Neural cell (in vitro differentiated cells): Measurements from ENCODE around the gene ATP6V1F. TPM values are rescaled to one million over a fixed set of nuclear protein-coding genes. Genes with fewer than 3 reads are reported as not detected.

Source experiments
- H2AFZ ChIP-seq: fragments of 200-600, 300-800 bp; sonication (generic), shearing (Covaris generic); 2 replicates; pipeline ENCODE4 v1.6.0; 2014; ENCODE audit warnings: low read depth, mild to moderate bottlenecking, antibody characterized with exemption, low read length, moderate library complexity
- H3F3A ChIP-seq: fragments of 200-600 bp; shearing (Covaris generic); 2 replicates; pipeline ENCODE4 v1.6.1; 2016; ENCODE audit warnings: mild to moderate bottlenecking, moderate library complexity, mixed read lengths, antibody characterized with exemption, low read length; ENCODE audit not compliant: insufficient read depth, poor library complexity, severe bottlenecking
- H3K27ac ChIP-seq: fragments of 200-600, 300-800 bp; sonication (generic), shearing (Covaris generic); 2 replicates; pipeline ENCODE4 v1.5.1; 2014; ENCODE audit warnings: mild to moderate bottlenecking, low read length, moderate library complexity
- H3K27me3 ChIP-seq: fragments of 300-800, 200-600 bp; sonication (generic), shearing (Covaris generic); 2 replicates; pipeline ENCODE4 v1.6.0; 2014; ENCODE audit warnings: mild to moderate bottlenecking, low read depth, low read length, moderate library complexity; ENCODE audit not compliant: insufficient read depth
- H3K36me3 ChIP-seq: fragments of 300-800, 200-600 bp; sonication (generic), shearing (Covaris generic); 2 replicates; pipeline ENCODE4 v1.5.1; 2014; ENCODE audit warnings: mild to moderate bottlenecking, antibody characterized with exemption, low read length, moderate library complexity; ENCODE audit not compliant: insufficient read depth
- H3K4me2 ChIP-seq: fragments of 300-800, 200-600 bp; sonication (generic), shearing (Covaris generic); 2 replicates; pipeline ENCODE4 v1.6.0; 2014; ENCODE audit warnings: mild to moderate bottlenecking, low read length
- H3K4me3 ChIP-seq: fragments of 300-800, 200-600 bp; sonication (generic), shearing (Covaris generic); 2 replicates; pipeline ENCODE4 v1.5.1; 2014; ENCODE audit warnings: mild to moderate bottlenecking, low read length, moderate library complexity
- H3K79me2 ChIP-seq: fragments of 200-600 bp; shearing (Covaris generic); replicated peaks from 2 replicates; pipeline ENCODE4 v1.6.0; 2014; ENCODE audit warnings: mild to moderate bottlenecking, low read length, moderate library complexity; ENCODE audit not compliant: insufficient read depth
- H3K9ac ChIP-seq: fragments of 300-800, 200-600 bp; sonication (generic), shearing (Covaris generic); 2 replicates; pipeline ENCODE4 v1.6.1; 2016; ENCODE audit warnings: mild to moderate bottlenecking, low read length, mixed read lengths
- H3K9me2 ChIP-seq: fragments of 200-600 bp; shearing (Covaris generic); 2 replicates; pipeline ENCODE4 v1.6.1; 2016; ENCODE audit warnings: mild to moderate bottlenecking, low read length, mixed read lengths; ENCODE audit not compliant: insufficient read depth
- H3K9me3 ChIP-seq: fragments of 200-600, 300-800 bp; sonication (generic), shearing (Covaris generic); 2 replicates; pipeline ENCODE4 v1.6.1; 2016; ENCODE audit warnings: mild to moderate bottlenecking, mixed run types, low read length, moderate library complexity, mixed read lengths
- H4K20me1 ChIP-seq: fragments of 200-600 bp; shearing (Covaris generic); 2 replicates; pipeline ENCODE4 v1.6.1; 2016; ENCODE audit warnings: mild to moderate bottlenecking, mixed run types; ENCODE audit not compliant: insufficient read depth
- CTCF ChIP-seq: fragments of 450-650 bp; IDR thresholded peaks from 2 replicates; pipeline ENCODE4 v1.5.1; 2014; ENCODE audit warnings: antibody characterized with exemption, mild to moderate bottlenecking, moderate library complexity; ENCODE audit not compliant: poor library complexity, severe bottlenecking
- EP300 ChIP-seq: fragments of 450-650 bp; conservative IDR thresholded peaks from 2 replicates; pipeline ENCODE4 v1.6.1; 2014; ENCODE audit warnings: antibody characterized with exemption, mild to moderate bottlenecking, moderate library complexity; ENCODE audit not compliant: poor library complexity, severe bottlenecking
- EZH2 ChIP-seq: fragments of 200-600, 300-800 bp; shearing (Covaris generic), sonication (generic); IDR thresholded peaks from 2 replicates; pipeline ENCODE4 v1.6.1; 2014; ENCODE audit warnings: antibody characterized with exemption, low read length, borderline replicate concordance, mild to moderate bottlenecking; ENCODE audit not compliant: insufficient read depth, poor library complexity, severe bottlenecking
- MXI1 ChIP-seq: fragments of 450-650 bp; conservative IDR thresholded peaks from 2 replicates; pipeline ENCODE4 v1.6.1; 2014; ENCODE audit warnings: antibody characterized with exemption, mild to moderate bottlenecking; ENCODE audit not compliant: poor library complexity, severe bottlenecking
- POLR2AphosphoS5 ChIP-seq: IDR thresholded peaks from 2 replicates; pipeline ENCODE4 v1.6.1; 2012
- RAD21 ChIP-seq: fragments of 450-650 bp; conservative IDR thresholded peaks from 2 replicates; pipeline ENCODE4 v1.6.1; 2014; ENCODE audit warnings: antibody characterized with exemption, mild to moderate bottlenecking, moderate library complexity
- REST ChIP-seq: IDR thresholded peaks from 2 replicates; pipeline ENCODE4 v1.6.1; 2012; ENCODE audit warnings: borderline replicate concordance
- SMC3 ChIP-seq: fragments of 450-650 bp; conservative IDR thresholded peaks from 2 replicates; pipeline ENCODE4 v1.6.1; 2014; ENCODE audit warnings: antibody characterized with exemption, mild to moderate bottlenecking, moderate library complexity; ENCODE audit not compliant: poor library complexity
- TAF1 ChIP-seq: IDR thresholded peaks from 2 replicates; pipeline ENCODE4 v1.6.1; 2012; ENCODE audit warnings: low read depth
- polyA plus RNA-seq: library from polyadenylated mRNA; depleted of rRNA; stranded (reverse); fragments of >200 nt; gene quantifications from 2 replicates; pipeline ENCODE4 v1.2.3, GENCODE V29; 2014

Gene ATP6V1F
- polyA plus RNA-seq, 1 donor from 2014 or later, result 246 TPM

- no peaks in the 10 kb centered on the region for H3K9me3 ChIP-seq
- H3K9me2 ChIP-seq, result no peaks in the 10 kb centered on the region
- no peaks in the 10 kb centered on the region for H3F3A ChIP-seq
- no peak overlapping the region for H3K4me3 ChIP-seq
- TF ChIP-seq EZH2, result no peak
- TF ChIP-seq SMC3, result no peak
- TF ChIP-seq RAD21, result no peak
- no peak for TF ChIP-seq POLR2AphosphoS5
- TF ChIP-seq EP300, result no peak
- TF ChIP-seq CTCF, result no peak
- no peak for TF ChIP-seq MXI1
- no peak for TF ChIP-seq REST
- no peak for TF ChIP-seq TAF1
- no peak overlapping the region for H3K4me2 ChIP-seq
- no peaks in the 10 kb centered on the region for H3K27me3 ChIP-seq
- no peak overlapping the region for H3K9ac ChIP-seq
- no peak overlapping the region for H2AFZ ChIP-seq
- no peaks in the 10 kb centered on the region for H4K20me1 ChIP-seq
- H3K27ac ChIP-seq, result no peak overlapping the region
- H3K36me3 ChIP-seq, result no peaks in the 10 kb centered on the region
- no peaks in the 10 kb centered on the region for H3K79me2 ChIP-seq
Measured at GRCh38 chr7:128844777-128845311, 17.8 kb upstream of the ATP6V1F start.

GRCh38 chr7:128845475-128845874 is 17.2 kb upstream of the ATP6V1F start:
- Histone ChIP-seq H3K9ac (no peak overlapping the region), H3K79me2 (no peaks in the 10 kb centered on the region), H3K36me3 (no peaks in the 10 kb centered on the region), H4K20me1 (no peaks in the 10 kb centered on the region), H3F3A (no peaks in the 10 kb centered on the region), H3K27me3 (no peaks in the 10 kb centered on the region), H2AFZ (no peak overlapping the region), H3K4me3 (no peak overlapping the region), H3K9me3 (no peaks in the 10 kb centered on the region), H3K9me2 (no peaks in the 10 kb centered on the region), H3K4me2 (no peak overlapping the region), H3K27ac (no peak overlapping the region)
- TF ChIP-seq EP300 (no peak), TAF1 (no peak), CTCF (no peak), RAD21 (no peak), SMC3 (no peak), EZH2 (no peak), MXI1 (no peak), REST (no peak), POLR2AphosphoS5 (no peak)
